Measurements from ENCODE around the gene TOMT. TPM values are rescaled to one million over a fixed set of nuclear protein-coding genes. Genes with fewer than 3 reads are reported as not detected.
A peak's percentile ranks its signal among the peaks of the same experiment; 100 is the strongest.

Gene TOMT
- total and polyA plus RNA-seq, 11 donors: 0.23 TPM; not detected in 10

DNA sequence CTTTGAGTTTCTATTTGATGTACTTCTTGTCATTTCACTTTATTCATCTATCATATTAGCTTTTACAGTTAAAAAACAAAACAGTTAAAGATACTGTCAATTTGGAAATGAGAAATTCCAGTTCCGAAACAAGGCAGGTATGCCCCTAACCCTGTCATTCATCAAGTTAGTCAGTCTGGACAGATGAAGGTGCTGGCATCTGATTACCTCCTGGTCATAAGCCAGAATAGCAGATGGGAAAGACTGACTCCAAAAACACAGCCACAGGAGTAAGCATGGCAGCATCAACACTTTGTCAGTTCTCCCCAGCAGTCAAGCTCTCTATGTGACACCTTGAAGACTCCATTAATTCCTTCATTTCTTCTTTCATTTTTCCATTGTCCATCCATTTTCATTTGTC is 20.8 kb upstream of the TOMT start:
- H3K27me3 ChIP-seq: no peaks in the 10 kb centered on the region
- no peaks in the 10 kb centered on the region for H3K9me3 ChIP-seq
- H3K27ac ChIP-seq: no peak overlapping the region
- WGBS, 4 donors: 89 to 97% (median 93%) methylated on average over 1 of the region's 1 CpG
- no peak for ATAC-seq
- peaks cover 0 to 40% (median 21%) of the 10 kb centered on the region in 9 donors for H3K36me3 ChIP-seq
- H3K4me3 ChIP-seq: no peak overlapping the region
- no peak for DNase-seq
- TF ChIP-seq CTCF (IDR thresholded peaks at IDR 0.05) (no peak), POLR2A (IDR thresholded peaks at IDR 0.05) (no peak)
- intact Hi-C loops (cut with DNase I): loop anchor here in 4 of 10 donors (5.0 kb wide), 3 partner anchors 43 to 58 kb away; no protein-coding TSS in a partner anchor
- H3K4me1 ChIP-seq: peaks cover 0 to 19% (median 7%) of the 10 kb centered on the region in 12 donors

DNA sequence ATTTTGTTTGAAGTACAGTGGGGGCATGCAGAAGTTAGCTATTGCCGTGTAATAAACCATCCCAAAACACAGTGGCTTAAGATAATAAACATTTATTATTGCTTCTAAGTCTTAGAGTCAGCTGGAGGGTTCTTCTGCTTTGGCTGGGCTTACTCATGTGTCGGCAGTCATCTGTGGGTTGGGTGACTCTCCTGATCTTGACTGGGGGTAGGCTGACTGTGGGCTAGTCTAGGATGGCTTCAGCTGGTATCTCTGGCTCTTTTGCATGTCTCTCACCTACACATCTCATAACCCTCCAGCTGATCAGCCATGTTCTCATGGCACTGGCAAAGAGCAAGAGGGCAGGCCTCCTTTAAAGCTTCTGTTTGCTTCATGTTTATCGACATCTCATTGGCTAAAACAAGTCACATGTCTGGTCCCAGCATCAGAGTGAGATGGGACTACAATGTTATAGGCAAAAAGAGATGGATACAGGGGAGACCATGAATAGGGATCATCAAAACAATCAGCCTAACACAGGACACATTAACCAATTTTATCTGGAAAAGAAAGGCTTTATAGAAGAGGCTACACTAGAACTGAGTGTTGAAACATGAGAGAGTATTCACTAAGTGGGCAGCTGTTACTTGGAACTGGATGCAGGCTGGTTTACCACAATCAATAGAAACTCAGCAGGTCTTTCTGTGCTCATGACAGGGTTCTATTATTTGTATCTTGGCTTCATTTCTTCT is 19.9 kb upstream of the TOMT start:
- TF ChIP-seq POLR2A (IDR thresholded peaks at IDR 0.05) (no peak), CTCF (IDR thresholded peaks at IDR 0.05) (no peak)
- Histone ChIP-seq H3K27me3 (no peaks in the 10 kb centered on the region), H3K4me3 (no peak overlapping the region), H3K9me3 (no peaks in the 10 kb centered on the region), H3K27ac (no peak overlapping the region), H3K4me1 (peaks cover 0 to 22% (median 7%) of the 10 kb centered on the region in 12 donors), H3K36me3 (peaks cover 0 to 48% (median 23%) of the 10 kb centered on the region in 9 donors)
- no peak for ATAC-seq
- intact Hi-C loops (cut with DNase I): loop anchor here in 1 of 10 donors (5.0 kb wide), 1 partner anchor 58 kb away; no protein-coding TSS in a partner anchor
- 92 to 98% (median 95%) methylated on average over 3 of the region's 3 CpGs for WGBS, 4 donors
- no peak for DNase-seq

GRCh38 chr11:72088076-72088808 is 17.5 kb upstream of the TOMT start:
- peaks cover 0 to 25% (median 8%) of the 10 kb centered on the region in 12 donors for H3K4me1 ChIP-seq
- 70 to 85% (median 81%) methylated on average over 4 of the region's 4 CpGs for WGBS, 4 donors
- H3K9me3 ChIP-seq: no peaks in the 10 kb centered on the region
- intact Hi-C loops (cut with DNase I): loop anchor here in 1 of 10 donors (2.0 to 5.0 kb wide), 2 partner anchors 61 to 105 kb away; no protein-coding TSS in a partner anchor
- H3K4me3 ChIP-seq: no peak overlapping the region
- no peak overlapping the region for H3K27ac ChIP-seq
- ATAC-seq (no peak), DNase-seq (no peak)
- peaks cover 0 to 50% (median 26%) of the 10 kb centered on the region in 9 donors for H3K36me3 ChIP-seq
- no peak for TF ChIP-seq CTCF (IDR thresholded peaks at IDR 0.05)
- no peak for TF ChIP-seq POLR2A (IDR thresholded peaks at IDR 0.05)
- H3K27me3 ChIP-seq: no peaks in the 10 kb centered on the region

- Histone ChIP-seq H3K4me1 (peaks cover 0 to 25% (median 8%) of the 10 kb centered on the region in 12 donors), H3K27me3 (no peaks in the 10 kb centered on the region), H3K27ac (peak overlapping the region in 4 of 12 donors; percentile 12 to 77 (median 36)), H3K9me3 (no peaks in the 10 kb centered on the region), H3K4me3 (no peak overlapping the region), H3K36me3 (peaks cover 0 to 63% (median 46%) of the 10 kb centered on the region in 9 donors)
- peak; percentile 73 to 95 (median 92) for ATAC-seq
- intact Hi-C loops (cut with DNase I): loop anchor here in 8 of 10 donors (1.0 to 5.0 kb wide), 6 partner anchors 66 to 114 kb away; no protein-coding TSS in a partner anchor
- 29 to 33% (median 30%) methylated on average over 4 of the region's 4 CpGs for WGBS, 4 donors
- peak in 4 of 5 donors; percentile 73 to 78 (median 74) for DNase-seq
- TF ChIP-seq CTCF (IDR thresholded peaks at IDR 0.05) (peak; percentile 79 to 92 (median 84)), POLR2A (IDR thresholded peaks at IDR 0.05) (no peak)
These were observed 14.4 kb upstream of the TOMT start for GRCh38 chr11:72091292-72091691.

Measured in heart left ventricle (tissue), 16 donors.